Measurements from ENCODE around the gene SFPQ.
"Not testable (repeated sequence)": the region's sequence is repeated elsewhere in the genome, so short reads cannot be mapped to it uniquely, and the experiment has no call there.

SFPQ gene

GRCh38 chr1:35137590-35137989 is 55.4 kb downstream of the SFPQ start:
- not testable (repeated sequence) for DNase-seq (ENCODE audit: low read depth)

GRCh38 chr1:35136780-35137179 is 56.2 kb downstream of the SFPQ start:
- DNase-seq (ENCODE audit: low read depth) = no peak

Data from fibroblast of the conjunctiva (primary cell).